Activated CD4-positive, CD25-positive, alpha-beta regulatory T cell treated with anti-CD3 and anti-CD28 coated beads, Interleukin-2, amount 50 U/mL, for 24 hours (primary cell): ENCODE measurements around the gene LRFN4.
"Not testable (repeated sequence)": the region's sequence is repeated elsewhere in the genome, so short reads cannot be mapped to it uniquely, and the experiment has no call there.

Experiments used
- ATAC-seq, 2 donors: fragments of 150-1000 bp; cut with Tn5 transposase; one replicate each; pipeline ENCODE4 v1.10.0; 2021; ENCODE audit warnings: mild to moderate bottlenecking in 1 of 2, moderate library complexity in 1 of 2

LRFN4 gene

DNA sequence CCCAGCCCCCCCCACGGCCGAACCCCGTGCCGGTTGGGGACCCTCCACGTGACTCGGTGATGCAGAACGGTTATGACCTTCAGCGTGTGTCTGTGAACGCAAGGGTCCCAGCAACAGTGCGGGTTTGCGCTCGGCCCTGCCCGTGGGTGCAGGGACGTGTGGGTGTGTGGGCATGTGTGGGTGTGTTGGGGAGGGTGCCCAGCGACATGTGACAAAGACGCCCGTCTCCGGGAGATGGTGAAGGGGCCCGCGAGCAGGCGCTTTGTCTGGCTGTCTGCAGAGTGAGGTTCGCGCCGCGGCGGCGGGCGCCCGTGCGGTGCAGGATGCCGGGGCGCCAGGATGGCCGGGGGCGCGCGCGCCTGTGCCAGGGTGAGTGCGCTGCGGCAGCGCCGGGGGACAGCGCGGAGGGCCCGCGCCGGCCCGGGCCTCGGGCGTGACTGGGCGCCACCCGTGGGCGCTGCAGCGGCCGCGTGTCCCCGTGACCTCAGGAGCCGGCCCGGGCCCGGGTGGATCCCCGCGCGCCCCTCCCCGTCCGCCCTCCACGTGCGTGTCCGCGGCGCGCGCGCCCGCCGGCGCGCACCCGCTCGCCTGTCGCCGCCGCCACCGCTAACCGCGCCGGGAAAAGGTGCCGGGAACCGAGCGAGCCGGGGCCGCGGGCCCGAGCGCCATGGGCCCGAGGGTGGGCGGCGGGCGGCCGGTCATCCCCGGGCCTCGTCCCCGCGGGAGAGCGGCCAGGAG lies at the start of gene LRFN4:
Gene LRFN4, plus strand, starts transcription at position 569 of the 738 bp plus-strand sequence. CDS start 681 bp downstream, outside the sequence.
- peak; percentile 46 to 58 for ATAC-seq

DNA sequence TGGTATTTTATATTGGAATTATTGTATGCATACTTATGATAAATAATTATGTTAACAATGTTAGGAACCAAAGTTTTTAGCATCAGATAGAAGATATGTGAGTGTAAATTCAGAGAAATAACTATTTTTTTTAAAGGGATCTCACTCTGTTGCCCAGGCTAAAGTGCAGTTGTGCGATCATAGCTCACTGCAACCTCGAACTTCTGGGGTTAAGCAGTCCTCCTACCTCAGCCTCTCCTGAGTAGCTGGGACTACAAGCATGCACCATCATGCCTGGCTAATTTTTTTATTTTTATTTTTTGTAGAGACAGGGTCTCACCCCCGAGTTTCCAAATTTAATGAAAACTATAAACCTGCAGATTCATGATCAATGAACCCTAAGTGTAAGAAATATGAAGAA lies 47.3 kb upstream of the LRFN4 start:
- ATAC-seq = no peak

DNA sequence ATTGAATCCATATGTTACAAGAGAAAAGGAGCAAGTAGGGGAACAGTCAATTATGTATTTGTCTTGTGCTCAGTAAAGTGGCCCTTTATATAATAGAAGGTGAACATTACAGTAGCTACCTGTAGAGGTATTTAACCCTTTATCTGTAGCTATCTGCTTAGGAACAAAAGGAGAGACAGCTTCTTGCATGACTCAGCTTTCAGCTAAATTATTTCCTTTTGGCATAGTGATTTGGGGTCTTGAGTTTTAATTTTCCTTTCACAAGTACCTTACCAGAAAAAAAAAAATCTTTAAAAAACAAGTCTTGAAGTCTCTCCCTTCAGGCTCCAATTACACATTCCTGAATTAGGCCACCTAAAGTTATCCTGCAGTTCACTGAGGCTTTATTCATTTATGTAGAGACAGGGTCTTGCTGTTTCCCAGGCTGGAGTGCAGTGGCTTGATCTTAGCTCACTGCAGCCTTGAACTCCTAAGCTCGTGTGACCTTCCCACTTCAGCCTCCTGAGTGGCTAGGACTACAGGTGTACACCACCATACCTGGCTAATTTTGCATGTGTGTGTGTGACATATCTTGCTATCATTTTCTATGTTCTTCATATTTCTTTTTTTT lies 46.2 kb upstream of the LRFN4 start:
- ATAC-seq = no peak

DNA sequence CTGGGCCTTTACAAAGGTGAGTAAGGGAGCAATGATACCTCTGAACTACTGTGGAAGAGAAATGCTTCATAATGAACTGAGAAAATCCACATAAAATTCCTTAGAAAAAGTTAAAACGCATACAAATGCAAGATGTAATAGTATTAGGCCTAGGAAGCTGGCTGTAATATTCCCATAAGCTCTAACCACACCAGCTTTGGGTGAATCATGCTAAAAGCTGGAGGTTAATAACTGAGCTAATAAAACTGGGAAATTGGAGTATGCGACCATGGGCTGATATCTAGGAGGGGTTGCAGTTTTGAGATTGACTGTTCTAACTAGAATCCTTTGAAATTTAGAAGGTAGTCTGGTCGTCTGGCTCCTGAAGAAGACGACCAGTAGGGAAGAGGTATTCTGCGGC lies 42.2 kb upstream of the LRFN4 start:
- ATAC-seq = no peak

DNA sequence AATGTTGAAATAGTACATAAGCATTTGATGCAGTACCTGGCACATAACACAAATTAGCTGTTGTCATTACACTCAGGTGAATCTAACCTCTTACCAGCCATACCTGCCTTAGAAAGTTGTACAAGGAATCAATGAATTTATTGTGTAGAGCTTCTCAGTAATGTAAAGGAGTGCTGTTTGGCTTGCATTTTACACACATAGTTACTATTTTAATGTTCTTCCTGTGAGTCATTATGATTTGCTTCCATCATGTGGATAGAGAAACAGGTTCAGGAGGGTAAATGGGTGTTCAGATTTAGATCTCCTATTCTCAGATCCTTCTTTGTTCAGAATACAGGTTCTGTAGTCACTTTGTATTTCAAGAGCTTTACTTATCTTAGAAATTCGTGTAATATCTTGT lies 41.2 kb upstream of the LRFN4 start:
- ATAC-seq = no peak

DNA sequence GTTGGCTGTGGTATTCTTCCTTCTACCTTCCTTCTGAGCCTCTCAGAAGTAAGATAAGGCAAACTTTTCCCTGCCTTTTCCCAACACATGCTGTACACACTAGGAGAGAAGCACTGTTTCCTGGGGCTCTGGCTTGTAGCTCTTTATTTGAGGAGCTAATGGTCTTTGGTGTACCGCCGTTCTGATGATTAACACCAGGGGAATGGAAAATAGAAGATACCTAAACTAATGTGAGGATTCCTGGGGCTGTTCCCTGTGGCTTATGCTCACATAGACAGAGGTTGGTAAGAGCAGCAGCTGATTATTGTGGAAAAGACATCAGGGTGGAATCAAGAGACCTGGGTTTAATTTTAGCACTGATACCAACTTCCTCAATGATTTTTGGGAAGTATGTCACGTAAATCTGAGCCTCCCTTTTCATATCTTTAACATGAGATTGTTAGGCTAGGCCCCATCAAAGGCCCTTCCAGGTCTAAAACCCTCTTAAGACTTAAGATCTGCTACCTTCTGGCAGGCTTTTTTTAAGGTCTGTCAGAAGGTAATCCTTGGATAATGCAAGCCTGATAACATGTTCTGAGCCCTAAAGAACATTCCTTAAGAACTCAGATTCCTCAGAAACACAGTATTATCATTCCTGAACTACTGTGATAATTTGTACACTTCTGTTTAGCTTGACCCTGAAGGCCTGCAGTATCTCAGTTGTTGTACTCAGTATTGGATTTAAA lies 38.5 kb upstream of the LRFN4 start:
- no peak for ATAC-seq

DNA sequence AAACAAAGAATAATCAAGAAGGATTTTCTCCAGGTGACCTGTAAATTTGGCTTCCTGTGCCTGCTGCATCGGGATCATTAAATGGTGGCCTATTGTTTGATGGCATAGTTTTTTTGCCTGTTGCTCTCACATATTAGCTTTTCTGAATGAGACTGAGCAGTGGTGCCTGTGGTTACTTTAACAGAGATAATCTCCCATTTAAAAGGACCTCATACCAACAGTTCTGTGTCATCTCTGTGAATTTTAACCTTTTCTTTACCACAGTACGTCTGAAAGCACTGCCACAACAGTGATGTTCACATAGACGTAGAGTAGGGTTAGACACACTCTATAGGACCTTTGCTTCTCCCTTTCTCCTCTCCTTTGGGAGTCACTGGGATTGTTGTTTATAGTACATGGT lies 36.5 kb upstream of the LRFN4 start:
- ATAC-seq = no peak

DNA sequence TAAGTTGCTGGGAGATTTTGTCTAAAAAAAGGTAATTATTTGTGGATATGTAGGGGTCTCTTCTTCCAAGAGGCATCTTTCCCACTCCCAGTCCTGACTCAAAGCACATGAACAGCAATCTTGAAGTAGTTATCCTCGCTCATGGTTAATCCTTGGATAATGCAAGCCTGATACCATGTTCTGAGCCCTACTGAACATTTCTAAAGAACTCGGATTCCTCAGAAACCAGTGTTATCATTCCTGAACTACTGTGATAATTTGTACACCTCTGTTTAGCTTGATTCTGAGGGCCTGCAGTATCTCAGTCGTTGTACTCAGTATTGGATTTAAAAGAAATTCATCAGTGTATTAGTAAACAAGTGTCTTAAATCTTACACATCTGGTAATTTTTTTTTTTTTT lies 36.0 kb upstream of the LRFN4 start:
- ATAC-seq = no peak

DNA sequence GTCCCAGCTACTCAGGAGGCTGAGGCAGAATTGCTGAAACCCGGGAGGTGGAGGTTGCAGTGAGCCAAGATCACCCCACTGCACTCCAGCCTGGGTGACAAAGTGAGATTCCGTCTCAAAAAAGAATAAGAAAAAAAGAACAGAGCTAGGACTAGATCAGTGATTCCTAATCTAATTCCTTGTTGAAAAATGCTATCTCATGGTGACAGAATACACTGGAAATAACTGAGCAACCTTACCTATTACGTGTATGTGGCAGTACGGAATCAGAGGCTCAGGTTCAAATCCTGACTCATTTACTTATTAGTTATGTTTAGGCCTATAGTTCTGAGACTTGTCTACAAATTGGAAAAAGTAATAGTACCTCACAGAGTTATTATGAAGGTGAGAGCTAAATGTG lies 33.2 kb upstream of the LRFN4 start:
- no peak for ATAC-seq

DNA sequence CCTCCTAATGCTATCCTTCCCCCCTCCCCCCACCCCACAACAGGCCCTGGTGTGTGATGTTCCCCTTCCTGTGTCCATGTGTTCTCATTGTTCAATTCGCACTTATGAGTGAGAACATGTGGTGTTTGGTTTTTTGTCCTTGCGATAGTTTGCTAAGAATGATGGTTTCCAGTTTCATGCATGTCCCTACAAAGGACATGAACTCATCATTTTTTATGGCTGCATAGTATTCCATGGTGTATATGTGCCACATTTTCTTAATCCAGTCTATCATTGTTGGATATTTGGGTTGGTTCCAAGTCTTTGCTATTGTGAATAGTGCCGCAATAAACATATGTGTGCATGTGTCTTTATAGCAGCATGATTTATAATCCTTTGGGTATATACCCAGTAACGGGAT lies 32.3 kb upstream of the LRFN4 start:
- not testable (repeated sequence) for ATAC-seq

DNA sequence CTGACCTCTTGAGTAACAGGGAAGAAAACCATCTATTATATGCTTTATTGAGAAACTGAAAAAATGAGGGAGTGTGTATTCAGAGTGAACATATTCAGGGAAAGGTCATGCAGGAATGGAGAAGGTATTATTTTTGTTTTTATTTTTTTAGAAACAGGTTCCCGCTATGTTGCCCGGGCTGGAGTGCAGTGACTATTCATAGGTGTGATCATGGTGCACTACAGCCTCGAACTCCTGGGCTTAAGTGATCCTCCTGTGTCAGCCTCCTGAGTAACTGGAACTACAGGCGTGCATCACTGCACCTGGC lies 22.4 kb upstream of the LRFN4 start:
- ATAC-seq = no peak

DNA sequence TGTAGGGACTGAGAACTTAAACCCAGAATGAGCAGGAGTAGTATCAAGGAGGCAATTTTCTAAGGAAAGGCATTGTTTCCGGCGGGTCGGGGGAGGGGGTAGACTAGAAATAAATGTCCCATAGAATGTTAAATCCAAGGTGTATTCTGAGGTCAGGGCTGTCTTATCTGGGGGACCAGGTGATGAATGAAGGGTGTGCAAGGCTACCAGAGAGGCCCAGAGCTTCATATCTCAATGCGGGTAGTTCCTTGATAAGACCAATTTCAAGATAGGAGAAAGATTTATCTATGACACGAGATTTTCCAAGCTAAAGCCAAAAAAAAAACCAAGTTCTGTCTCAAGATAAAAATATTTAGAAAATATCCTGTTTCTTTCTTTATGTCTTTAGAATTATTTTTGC lies 21.9 kb upstream of the LRFN4 start:
- no peak for ATAC-seq

DNA sequence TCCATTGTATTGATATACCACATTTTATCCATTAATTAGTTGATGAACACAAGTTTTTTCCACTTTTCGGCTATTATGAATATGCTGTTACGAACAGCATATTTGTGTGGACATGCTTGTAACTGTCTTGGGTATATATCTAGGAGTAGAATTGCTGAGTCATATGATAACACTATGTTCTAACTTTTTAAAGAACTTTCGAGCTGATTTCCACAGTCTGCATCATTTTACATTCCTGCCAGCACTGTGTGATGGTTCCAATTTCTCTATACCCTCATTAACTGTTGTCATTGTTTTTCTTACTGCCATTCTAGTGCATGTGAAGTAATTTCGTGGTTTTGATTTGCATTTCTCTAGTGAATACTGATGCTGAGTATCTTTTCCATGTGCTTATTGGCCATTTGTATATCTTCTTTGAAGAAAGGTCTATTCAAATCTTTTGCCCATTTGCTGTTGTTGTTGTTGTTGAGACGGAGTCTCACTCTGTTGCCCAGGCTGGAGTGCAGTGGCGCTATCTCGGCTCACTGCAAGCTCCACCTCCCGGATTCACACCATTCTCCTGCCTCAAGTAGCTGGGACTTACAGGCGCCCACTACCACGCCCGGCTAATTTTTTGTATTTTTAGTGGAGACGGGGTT lies 21.0 kb upstream of the LRFN4 start:
- ATAC-seq = no peak

DNA sequence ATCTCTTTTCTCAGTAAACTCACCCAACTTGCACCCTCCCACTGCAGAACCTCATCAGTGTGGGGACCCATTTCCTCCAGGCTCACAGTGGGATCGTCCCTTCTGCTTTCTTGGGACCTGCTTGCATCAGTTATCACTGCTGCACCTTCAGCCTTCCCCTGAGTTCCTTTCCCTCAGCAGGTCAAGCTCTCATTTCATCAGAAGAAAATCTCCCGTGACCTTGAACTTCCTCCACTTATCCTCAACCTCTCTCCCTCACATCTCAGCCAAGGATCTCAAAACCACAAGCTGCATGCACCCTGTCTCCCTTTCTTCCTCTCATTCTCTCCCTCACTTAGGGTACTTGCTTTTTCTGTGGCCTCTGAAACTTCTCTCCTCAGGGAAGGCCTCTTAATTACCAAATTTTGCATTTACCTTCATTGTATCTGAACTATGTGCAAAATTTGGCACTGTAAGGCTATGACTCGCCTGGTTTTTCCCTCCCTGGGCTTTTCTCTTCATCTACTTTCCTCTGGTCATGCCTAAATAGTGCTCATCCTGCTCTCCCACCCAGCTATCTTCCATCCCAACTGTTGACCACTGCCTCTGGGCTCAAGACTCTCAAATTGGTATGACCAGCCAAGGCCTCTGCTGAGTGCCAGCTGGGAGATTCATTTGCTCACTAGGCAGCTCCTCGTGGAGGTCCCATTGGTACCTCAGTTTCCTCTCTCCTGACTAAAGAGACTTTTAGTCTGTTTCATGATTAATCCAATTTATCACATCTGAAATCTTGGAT lies 16.4 kb upstream of the LRFN4 start:
- no peak for ATAC-seq

DNA sequence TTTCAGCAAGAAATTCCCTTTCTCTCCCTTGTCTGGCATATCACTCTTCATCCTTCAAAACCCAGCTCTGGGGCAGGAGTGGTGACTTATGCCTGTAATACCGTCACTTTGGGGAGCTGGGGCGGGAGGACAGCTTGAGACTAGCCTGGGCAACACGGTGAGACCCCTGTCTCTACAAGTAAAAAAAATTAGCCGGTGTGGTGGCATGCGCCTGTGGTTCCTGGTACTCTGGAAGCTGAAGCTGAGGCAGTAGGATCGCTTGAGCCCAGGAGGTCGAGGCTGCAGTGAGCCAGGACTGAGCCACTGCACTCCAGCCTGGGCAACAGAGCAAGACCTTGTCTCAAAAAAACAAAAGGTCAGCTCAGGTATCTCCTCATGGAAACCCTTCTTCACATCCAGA lies 15.0 kb upstream of the LRFN4 start:
- ATAC-seq = no peak

DNA sequence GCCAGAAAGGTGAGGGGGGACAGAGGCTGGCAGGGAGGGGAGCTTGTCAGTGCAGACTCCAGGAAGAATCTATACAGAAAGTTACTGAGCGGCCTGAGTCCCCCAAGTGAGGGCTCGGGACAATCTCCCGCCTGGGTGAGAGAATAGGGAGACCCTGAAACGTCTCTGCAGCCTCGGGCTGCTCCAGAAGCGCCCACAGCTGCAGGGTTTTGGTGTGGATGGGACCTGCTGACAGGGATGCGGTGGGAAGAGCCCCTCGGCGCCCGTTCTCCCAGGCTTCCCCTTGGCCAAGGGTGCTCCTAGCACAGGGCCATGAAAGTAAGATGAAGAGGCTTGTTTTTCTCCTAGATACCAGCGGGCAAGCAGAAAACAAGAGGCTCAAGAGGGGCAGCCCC lies 14.4 kb upstream of the LRFN4 start:
- no peak for ATAC-seq

DNA sequence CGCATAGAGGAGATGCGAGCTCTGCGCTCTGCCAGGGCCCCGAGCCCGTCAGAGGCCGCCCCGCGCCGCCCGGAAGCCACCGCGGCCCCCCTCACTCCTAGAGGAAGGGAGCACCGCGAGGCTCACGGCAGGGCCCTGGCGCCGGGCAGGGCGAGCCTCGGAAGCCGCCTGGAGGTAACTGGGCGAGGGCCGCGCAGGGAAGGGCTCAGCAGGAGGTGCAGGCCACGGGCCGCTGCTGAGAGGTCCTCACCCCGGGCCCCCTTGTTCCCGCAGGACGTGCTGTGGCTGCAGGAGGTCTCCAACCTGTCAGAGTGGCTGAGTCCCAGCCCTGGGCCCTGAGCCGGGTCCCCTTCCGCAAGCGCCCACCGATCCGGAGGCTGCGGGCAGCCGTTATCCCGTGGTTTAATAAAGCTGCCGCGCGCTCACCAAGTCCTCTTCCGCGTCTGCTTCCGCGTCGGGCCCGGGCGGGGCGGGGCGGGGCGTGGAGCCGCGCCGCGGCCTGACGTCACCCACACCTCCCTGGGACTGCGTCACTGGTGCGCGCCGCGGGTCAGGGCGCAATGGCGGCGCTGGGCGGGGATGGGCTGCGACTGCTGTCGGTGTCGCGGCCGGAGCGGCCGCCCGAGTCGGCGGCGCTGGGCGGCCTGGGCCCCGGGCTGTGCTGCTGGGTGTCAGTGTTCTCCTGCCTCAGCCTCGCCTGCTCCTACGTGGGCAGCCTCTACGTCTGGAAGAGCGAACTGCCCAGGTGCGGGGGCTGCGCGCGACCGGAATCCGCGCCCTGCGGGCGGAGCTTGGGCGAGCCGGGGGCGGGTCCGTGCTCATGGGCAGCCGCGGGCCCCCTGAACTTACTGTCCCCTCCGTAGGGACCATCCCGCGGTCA lies 13.7 kb upstream of the LRFN4 start, which contains the start of gene RCE1:
Gene RCE1, plus strand, starts transcription at position 546 of the 880 bp plus-strand sequence. Its CDS starts 15 bp downstream, at position 561.
- ATAC-seq = peak; percentile 92 to 93

DNA sequence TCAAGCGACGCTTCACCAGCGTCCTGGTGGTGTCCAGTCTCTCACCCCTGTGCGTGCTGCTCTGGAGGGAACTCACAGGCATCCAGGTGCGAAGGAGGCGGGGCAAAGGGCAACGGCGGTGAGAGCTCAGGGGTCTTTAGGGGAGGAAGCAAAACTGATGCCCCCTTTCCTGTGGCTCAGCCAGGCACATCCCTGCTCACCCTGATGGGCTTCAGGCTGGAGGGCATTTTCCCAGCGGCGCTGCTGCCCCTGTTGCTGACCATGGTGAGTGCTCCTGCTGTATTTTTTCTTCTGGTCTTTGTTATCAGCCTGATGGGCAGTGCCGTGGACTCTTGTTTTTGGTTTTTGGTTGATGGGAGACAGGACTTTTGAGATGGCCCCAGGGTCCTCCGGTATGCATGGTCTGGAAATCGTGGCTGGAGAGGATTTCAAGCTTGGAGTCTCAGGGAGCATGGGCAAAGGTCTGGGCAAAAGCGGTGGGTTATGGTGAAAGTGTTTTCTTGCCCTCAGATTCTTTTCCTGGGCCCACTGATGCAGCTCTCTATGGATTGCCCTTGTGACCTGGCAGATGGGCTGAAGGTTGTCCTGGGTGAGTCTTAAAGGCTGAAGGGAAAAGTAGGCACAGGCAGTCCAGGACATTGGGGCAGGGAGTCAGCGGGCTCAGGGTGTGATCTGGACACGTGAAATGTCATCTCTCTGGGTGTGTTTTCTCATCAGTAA lies 12.9 kb upstream of the LRFN4 start:
- no peak for ATAC-seq

DNA sequence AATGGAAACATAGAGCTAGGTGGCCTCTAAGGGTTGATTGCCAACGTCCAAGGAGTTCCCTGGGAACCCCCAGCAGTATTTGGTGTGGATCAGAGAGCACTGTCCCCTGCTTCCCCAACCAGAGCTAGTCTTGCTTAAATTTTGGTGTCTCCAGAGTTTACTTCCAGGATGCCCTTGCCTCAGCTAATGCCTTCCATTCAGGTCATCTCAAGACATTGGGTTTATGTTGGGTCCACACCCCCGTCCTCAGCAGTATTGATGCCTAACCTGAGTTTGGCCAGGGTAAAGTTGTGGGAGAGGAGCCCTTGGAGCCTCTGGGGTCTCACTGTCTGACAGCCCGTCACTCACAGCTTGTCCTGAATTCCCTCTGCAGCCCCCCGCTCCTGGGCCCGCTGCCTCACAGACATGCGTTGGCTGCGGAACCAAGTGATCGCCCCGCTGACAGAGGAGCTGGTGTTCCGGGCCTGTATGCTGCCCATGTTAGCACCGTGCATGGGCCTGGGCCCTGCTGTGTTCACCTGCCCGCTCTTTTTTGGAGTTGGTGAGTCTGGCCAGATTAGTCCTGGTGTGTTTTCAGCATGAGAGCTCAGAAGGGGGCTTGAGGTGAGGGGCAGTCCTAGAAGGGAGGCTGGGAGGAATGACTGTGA lies 12.2 kb upstream of the LRFN4 start:
- no peak for ATAC-seq

DNA sequence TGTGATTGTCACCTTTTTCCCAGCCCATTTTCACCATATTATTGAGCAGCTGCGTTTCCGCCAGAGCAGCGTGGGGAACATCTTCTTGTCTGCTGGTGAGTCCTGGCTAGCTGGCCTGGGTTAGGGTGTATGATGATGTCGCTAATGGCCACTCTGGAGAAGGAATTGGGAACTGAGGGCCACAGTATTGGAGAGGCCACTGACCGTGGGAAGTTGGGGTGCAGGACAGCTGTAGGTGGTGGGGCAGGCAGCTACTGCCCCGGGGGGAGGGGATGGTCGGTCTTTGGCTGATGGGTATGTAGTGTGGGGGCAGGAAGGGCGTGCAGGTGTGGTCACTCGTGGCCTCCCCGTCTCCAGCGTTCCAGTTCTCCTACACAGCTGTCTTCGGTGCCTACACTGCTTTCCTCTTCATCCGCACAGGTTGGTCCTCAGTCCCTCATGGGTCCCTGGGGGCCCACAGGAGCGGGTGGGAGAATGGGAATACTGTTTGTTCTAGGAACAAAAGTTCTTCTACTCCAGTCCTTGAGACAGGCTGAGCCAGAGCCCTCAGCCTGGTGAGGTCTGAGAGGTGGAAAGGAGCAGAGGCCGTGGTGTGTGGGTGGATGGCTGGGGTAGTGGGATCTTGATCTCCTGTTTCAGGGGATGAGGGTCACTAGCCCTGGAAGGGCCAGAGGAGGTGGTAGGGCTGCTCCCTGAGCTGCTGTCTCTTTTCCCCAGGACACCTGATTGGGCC lies 11.6 kb upstream of the LRFN4 start:
- ATAC-seq = no peak
